ENCODE data around the gene CAMTA1. TPM values are rescaled to one million over a fixed set of nuclear protein-coding genes. Genes with fewer than 3 reads are reported as not detected.

The CAMTA1 gene
- total and polyA plus RNA-seq, 2 experiments from 2014 or later: 213 to 341 TPM

DNA sequence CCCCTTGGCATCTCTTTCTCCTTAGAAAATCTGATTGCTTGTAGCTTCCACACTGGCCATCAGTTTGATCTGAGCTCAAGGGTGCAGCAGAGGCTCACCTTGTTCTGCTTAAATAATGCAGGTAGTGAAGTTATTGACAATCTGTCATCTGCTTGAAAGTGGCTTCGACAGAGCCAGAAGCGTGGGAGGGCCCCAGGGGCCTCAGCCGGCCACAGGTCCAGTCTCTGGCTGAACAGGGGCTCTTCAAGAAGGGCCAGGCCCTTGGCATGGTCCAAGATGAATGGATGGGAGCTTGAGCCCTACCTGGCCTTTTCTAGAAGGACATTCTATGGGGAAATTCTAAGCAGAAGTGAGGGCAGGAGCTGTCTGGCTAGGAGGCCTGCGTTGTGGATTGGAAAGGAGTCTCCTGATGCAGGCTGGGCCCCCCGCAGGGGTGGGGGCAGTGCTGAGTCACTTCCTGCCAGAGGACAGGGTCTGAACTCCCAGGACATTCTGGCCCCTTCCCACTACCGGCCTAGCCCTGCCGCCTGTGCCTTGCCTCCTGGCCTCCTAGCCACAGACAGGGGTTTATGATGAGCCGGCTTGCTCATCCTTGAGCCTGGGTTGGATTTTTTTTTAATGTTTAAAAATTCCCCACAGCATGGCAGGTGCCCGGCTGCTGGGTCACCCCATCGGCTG lies 823.5 kb downstream of the CAMTA1 start:
- TF ChIP-seq, protein P1, sequence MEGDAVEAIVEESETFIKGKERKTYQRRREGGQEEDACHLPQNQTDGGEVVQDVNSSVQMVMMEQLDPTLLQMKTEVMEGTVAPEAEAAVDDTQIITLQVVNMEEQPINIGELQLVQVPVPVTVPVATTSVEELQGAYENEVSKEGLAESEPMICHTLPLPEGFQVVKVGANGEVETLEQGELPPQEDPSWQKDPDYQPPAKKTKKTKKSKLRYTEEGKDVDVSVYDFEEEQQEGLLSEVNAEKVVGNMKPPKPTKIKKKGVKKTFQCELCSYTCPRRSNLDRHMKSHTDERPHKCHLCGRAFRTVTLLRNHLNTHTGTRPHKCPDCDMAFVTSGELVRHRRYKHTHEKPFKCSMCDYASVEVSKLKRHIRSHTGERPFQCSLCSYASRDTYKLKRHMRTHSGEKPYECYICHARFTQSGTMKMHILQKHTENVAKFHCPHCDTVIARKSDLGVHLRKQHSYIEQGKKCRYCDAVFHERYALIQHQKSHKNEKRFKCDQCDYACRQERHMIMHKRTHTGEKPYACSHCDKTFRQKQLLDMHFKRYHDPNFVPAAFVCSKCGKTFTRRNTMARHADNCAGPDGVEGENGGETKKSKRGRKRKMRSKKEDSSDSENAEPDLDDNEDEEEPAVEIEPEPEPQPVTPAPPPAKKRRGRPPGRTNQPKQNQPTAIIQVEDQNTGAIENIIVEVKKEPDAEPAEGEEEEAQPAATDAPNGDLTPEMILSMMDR (IDR thresholded peaks at IDR 0.05; ENCODE audit: low read depth, low read length): no peak
- no peak for DNase-seq (ENCODE audit: low read depth in 1 of 2, low spot score in 1 of 2)
- Histone ChIP-seq H3K36me3 (no peaks in the 10 kb centered on the region), H3K27me3 (no peaks in the 10 kb centered on the region), H3K4me3 (no peak overlapping the region), H3K4me1 (ENCODE audit: low read depth) (no peaks in the 10 kb centered on the region), H3K27ac (no peak overlapping the region), H3K9me3 (ENCODE audit: low read depth) (no peaks in the 10 kb centered on the region)

DNA sequence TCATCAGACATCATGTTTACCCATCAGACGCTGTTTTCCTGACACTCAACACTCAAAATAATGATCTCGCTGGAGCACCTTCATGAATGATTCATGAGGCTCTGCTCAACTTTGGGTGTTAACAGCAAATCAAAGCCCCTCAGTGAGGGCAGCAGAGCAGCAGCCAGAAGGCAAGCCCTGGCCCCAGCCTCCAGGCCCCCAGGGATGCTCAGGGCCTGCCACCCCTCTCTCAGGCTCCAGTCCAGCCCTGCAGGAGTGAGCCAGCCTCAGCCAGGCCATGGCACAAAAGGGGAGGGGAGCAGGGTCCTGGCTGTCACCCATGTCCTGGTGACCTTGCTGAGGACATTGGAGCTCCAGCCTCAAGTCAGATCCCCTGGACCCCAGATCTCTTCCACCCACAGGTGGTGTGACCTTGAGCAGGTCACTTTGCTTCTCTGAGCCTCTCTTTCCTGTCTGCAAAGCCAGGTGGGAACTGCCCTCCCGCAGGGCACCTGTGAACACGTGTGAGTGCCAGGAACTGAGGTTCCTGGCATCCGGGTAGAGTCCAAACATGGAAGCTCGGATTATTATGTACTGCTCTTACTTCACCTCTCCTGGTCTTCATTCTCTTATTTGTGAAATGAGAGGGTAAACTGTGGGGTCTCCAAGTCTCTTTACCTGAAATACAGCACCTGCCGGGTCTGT lies 824.2 kb downstream of the CAMTA1 start:
- TF ChIP-seq, protein P1 (IDR thresholded peaks at IDR 0.05; ENCODE audit: low read depth, low read length): no peak
- no peak overlapping the region for H3K27ac ChIP-seq
- no peaks in the 10 kb centered on the region for H3K9me3 ChIP-seq (ENCODE audit: low read depth)
- DNase-seq (ENCODE audit: low read depth in 1 of 2, low spot score in 1 of 2): no peak
- no peaks in the 10 kb centered on the region for H3K36me3 ChIP-seq
- H3K4me1 ChIP-seq (ENCODE audit: low read depth): no peaks in the 10 kb centered on the region
- H3K27me3 ChIP-seq: no peaks in the 10 kb centered on the region
- H3K4me3 ChIP-seq: no peak overlapping the region

DNA sequence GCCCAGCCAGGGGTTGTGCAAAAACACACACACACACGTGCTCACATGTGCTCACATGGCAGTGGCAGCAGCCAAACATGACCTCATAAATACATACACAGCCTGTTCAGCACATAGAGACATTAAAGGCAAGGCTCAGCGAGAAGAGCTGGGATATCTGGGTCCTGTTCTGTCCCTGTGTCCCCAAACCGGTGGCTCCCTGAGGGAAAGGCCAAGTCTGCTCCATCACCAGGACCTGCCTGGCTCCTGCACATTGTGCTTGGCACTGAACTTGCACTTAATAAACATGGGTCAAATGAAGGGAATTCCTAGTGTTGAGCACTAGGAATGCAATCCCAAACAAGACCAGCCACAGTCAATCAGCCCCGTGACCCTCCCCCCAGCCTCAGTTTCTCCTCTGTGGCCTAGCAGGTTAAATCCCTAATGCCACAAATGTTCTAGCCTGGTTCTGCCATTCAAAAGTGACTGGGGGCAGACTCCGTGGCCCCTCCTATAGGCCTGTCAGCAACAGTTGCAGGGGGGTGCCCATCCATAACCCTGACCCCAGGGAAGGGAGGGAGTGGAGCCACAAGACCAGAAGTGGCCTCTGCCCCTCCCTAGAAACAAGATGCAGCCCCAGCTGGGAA lies 825.0 kb downstream of the CAMTA1 start:
- no peak for DNase-seq (ENCODE audit: low read depth in 1 of 2, low spot score in 1 of 2)
- Histone ChIP-seq H3K4me3 (no peak overlapping the region), H3K36me3 (no peaks in the 10 kb centered on the region), H3K27ac (no peak overlapping the region), H3K27me3 (no peaks in the 10 kb centered on the region), H3K4me1 (ENCODE audit: low read depth) (peaks cover 3% of the 10 kb centered on the region), H3K9me3 (ENCODE audit: low read depth) (no peaks in the 10 kb centered on the region)
- TF ChIP-seq, protein P1 (IDR thresholded peaks at IDR 0.05; ENCODE audit: low read depth, low read length): no peak

GRCh38 chr1:7610936-7611335 lies 825.7 kb downstream of the CAMTA1 start:
- H3K27ac ChIP-seq: no peak overlapping the region
- no peaks in the 10 kb centered on the region for H3K36me3 ChIP-seq
- H3K4me1 ChIP-seq (ENCODE audit: low read depth): peaks cover 5% of the 10 kb centered on the region
- H3K9me3 ChIP-seq (ENCODE audit: low read depth): no peaks in the 10 kb centered on the region
- TF ChIP-seq, protein P1 (IDR thresholded peaks at IDR 0.05; ENCODE audit: low read depth, low read length): no peak
- no peaks in the 10 kb centered on the region for H3K27me3 ChIP-seq
- no peak overlapping the region for H3K4me3 ChIP-seq
- no peak for DNase-seq (ENCODE audit: low read depth in 1 of 2, low spot score in 1 of 2)

DNA sequence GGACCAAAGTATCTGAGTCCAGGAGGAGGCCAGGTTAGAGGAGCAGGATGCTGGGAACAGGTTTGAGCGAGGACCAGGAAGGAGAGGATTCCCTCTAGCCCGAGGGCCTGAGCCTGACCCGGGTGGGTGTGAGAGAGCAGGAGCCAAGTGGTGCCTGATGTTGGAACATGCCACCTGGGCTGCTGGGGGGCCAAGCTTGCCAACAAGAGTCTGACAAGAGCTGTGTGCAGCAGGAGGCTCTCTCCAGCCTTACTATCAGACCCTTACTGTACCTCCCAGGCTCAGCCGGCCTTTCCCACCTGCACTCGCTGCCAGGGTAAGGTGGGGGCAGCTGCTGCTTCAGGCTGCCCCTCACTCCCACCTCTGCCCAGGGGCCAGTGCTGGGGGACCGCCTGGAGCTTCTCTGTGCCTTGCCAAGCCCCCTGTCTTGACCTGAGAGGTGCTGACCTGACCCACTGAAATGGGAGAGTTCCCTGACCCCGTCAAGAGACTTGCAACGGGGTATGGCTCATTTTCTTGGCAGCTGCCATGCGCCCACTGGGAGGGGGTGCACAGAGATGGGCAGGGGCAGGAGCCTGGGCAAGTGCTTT lies 826.3 kb downstream of the CAMTA1 start:
- H3K27ac ChIP-seq: no peak overlapping the region
- TF ChIP-seq, protein P1 (IDR thresholded peaks at IDR 0.05; ENCODE audit: low read depth, low read length): no peak
- no peak overlapping the region for H3K4me3 ChIP-seq

More for the DNA sequence above, 826.3 kb downstream of the CAMTA1 start:
- Histone ChIP-seq H3K27me3 (no peaks in the 10 kb centered on the region), H3K4me1 (ENCODE audit: low read depth) (peaks cover 9% of the 10 kb centered on the region), H3K9me3 (ENCODE audit: low read depth) (no peaks in the 10 kb centered on the region), H3K36me3 (no peaks in the 10 kb centered on the region)
- no peak for DNase-seq (ENCODE audit: low read depth in 1 of 2, low spot score in 1 of 2)

All from cardiac muscle cell (in vitro differentiated cells and primary cell).